Adrenal gland (tissue), 5 donors: ENCODE measurements around the gene KLHL29.

Experiments
- POLR2A ChIP-seq, 2 donors: fragments of 450-650 bp; IDR thresholded peaks; one replicate each; pipeline ENCODE4 v1.6.1; 2017; ENCODE audit warnings: antibody characterized with exemption in 2 of 2, mild to moderate bottlenecking in 2 of 2, moderate library complexity in 1 of 2
- TF ChIP-seq, protein P1 (sequence below), 6 experiments: fragments of 450-650 bp in 4 of 6; fragments of 200-600 bp in 2 of 6; sonication (generic) in 1 of 6; IDR thresholded peaks; 1 replicate in 5 of 6; 2 replicates in 1 of 6; pipeline versions ENCODE4 v1.5.1 to v1.8.0; 2016 to 2021; ENCODE audit warnings: antibody characterized with exemption in 6 of 6, mild to moderate bottlenecking in 2 of 6, moderate library complexity in 1 of 6
- donor health status: DM: no; HTN: no; CAD: no.

DNA sequence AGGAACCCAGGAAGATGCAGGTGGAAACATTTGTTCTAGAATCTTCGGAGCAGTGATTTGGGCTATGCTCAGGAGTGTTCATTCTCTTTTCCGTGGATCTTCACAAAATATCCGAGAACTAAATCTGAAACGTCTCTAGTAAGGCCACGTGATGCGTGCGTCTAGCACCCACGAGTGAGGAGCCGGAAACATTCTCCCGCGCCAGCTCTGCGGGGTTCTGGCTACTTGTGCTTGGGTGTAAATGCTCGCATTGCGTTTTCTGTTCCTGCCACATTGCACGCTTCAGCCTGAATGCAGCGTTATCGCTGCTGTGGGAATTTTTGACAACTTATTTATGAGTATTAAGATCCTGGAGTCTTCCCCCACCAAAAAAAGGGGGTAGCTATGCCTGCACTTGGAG lies 71.4 kb downstream of the KLHL29 start:
- TF ChIP-seq, protein P1, sequence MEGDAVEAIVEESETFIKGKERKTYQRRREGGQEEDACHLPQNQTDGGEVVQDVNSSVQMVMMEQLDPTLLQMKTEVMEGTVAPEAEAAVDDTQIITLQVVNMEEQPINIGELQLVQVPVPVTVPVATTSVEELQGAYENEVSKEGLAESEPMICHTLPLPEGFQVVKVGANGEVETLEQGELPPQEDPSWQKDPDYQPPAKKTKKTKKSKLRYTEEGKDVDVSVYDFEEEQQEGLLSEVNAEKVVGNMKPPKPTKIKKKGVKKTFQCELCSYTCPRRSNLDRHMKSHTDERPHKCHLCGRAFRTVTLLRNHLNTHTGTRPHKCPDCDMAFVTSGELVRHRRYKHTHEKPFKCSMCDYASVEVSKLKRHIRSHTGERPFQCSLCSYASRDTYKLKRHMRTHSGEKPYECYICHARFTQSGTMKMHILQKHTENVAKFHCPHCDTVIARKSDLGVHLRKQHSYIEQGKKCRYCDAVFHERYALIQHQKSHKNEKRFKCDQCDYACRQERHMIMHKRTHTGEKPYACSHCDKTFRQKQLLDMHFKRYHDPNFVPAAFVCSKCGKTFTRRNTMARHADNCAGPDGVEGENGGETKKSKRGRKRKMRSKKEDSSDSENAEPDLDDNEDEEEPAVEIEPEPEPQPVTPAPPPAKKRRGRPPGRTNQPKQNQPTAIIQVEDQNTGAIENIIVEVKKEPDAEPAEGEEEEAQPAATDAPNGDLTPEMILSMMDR (IDR thresholded peaks at IDR 0.05) = no peak
- TF ChIP-seq POLR2A (IDR thresholded peaks at IDR 0.05) = no peak
